ENCODE measurements around the gene KCNJ14. TPM values are rescaled to one million over a fixed set of nuclear protein-coding genes. Genes with fewer than 3 reads are reported as not detected.
A peak's percentile ranks its signal among the peaks of the same experiment; 100 is the strongest.

The KCNJ14 gene
- total RNA-seq, 1 donor from 2014 or later, result 1.0 TPM

- DNase-seq (ENCODE audit: low spot score), result no peak
Observed at GRCh38 chr19:48507911-48508439, 52.6 kb downstream of the KCNJ14 start.

- no peak for DNase-seq (ENCODE audit: low spot score)
Observed at GRCh38 chr19:48508729-48509411, 53.5 kb downstream of the KCNJ14 start.

- DNase-seq (ENCODE audit: low spot score), result no peak
Observed at GRCh38 chr19:48509467-48510194, 54.3 kb downstream of the KCNJ14 start.

GRCh38 chr19:48510421-48511268 is 55.3 kb downstream of the KCNJ14 start:
- peak; percentile 69 for DNase-seq (ENCODE audit: low spot score)

GRCh38 chr19:48511321-48511731 is 56.0 kb downstream of the KCNJ14 start:
- no peak for DNase-seq (ENCODE audit: low spot score)

- DNase-seq (ENCODE audit: low spot score), result no peak
Observed at GRCh38 chr19:48511800-48512503, 56.6 kb downstream of the KCNJ14 start, which contains the start of gene LMTK3. LMTK3 (minus strand) TSS chr19:48511835; CDS start chr19:48511576, 259 bp downstream.

- no peak for DNase-seq (ENCODE audit: low spot score)
Observed at GRCh38 chr19:48512504-48513288, 57.3 kb downstream of the KCNJ14 start.

- peak; percentile 74 for DNase-seq (ENCODE audit: low spot score)
Observed at GRCh38 chr19:48513289-48514122, 58.1 kb downstream of the KCNJ14 start.

- DNase-seq (ENCODE audit: low spot score), result no peak
Observed at GRCh38 chr19:48514123-48514458, 58.7 kb downstream of the KCNJ14 start.

- DNase-seq (ENCODE audit: low spot score), result no peak
Observed at GRCh38 chr19:48516536-48516935, 61.2 kb downstream of the KCNJ14 start.

Other genes starting within 250 kb of the KCNJ14 start
- 38.6 TPM for gene CARD8, start 199.7 kb upstream of the KCNJ14 start, total RNA-seq
- 0.43 TPM for gene ZNF114, start 185.5 kb upstream of the KCNJ14 start, total RNA-seq
- gene EMP3, start 130.0 kb upstream of the KCNJ14 start, total RNA-seq, result 52.4 TPM
- 18.0 TPM for gene TMEM143, start 91.6 kb upstream of the KCNJ14 start, total RNA-seq
- not detected for gene SYNGR4, start 91.2 kb upstream of the KCNJ14 start, total RNA-seq
- gene KDELR1, start 64.0 kb upstream of the KCNJ14 start, total RNA-seq, result 205 TPM
- 0.69 TPM for gene GRIN2D, start 61.9 kb upstream of the KCNJ14 start, total RNA-seq
- 27.6 TPM for gene GRWD1, start 9.6 kb upstream of the KCNJ14 start, total RNA-seq
- gene CYTH2, start 13.8 kb downstream of the KCNJ14 start, total RNA-seq, result 141 TPM
- gene LMTK3, start 56.3 kb downstream of the KCNJ14 start, total RNA-seq, result 21.0 TPM
- 13.1 TPM for gene SULT2B1, start 96.6 kb downstream of the KCNJ14 start, total RNA-seq
- gene SPACA4, start 151.2 kb downstream of the KCNJ14 start, total RNA-seq, result not detected
- gene FAM83E, start 159.5 kb downstream of the KCNJ14 start, total RNA-seq, result 143 TPM
- 1,057 TPM for gene RPL18, start 163.6 kb downstream of the KCNJ14 start, total RNA-seq
- 51.8 TPM for gene SPHK2, start 163.9 kb downstream of the KCNJ14 start, total RNA-seq
- 39.9 TPM for gene DBP, start 181.8 kb downstream of the KCNJ14 start, total RNA-seq
- 46.2 TPM for gene CA11, start 190.6 kb downstream of the KCNJ14 start, total RNA-seq
- gene NTN5, start 217.4 kb downstream of the KCNJ14 start, total RNA-seq, result 0.46 TPM
- 78.1 TPM for gene FUT2, start 240.4 kb downstream of the KCNJ14 start, total RNA-seq

All from mucosa of gallbladder (tissue), 1 donor.